Tongue (tissue), 3 donors: Measurements from ENCODE around the gene TFEB. TPM values are rescaled to one million over a fixed set of nuclear protein-coding genes. Genes with fewer than 3 reads are reported as not detected.

Experiments used
- DNase-seq: peaks from one replicate; pipeline ENCODE4 v3.0.0-alpha.2; 2015
- small RNA-seq: library from RNA; depleted of rRNA; stranded (forward); fragments of <200 nt; gene quantifications from one replicate; pipeline ENCODE3, GENCODE V24; 2014; ENCODE audit warnings: low replicate concordance
- total RNA-seq: library from RNA; depleted of rRNA; stranded (reverse); fragments of >200 nt; gene quantifications from one replicate; pipeline ENCODE4 v1.2.3, GENCODE V29; 2014

The TFEB gene
- total RNA-seq, 1 donor from 2014 or later = 30.7 TPM

DNA sequence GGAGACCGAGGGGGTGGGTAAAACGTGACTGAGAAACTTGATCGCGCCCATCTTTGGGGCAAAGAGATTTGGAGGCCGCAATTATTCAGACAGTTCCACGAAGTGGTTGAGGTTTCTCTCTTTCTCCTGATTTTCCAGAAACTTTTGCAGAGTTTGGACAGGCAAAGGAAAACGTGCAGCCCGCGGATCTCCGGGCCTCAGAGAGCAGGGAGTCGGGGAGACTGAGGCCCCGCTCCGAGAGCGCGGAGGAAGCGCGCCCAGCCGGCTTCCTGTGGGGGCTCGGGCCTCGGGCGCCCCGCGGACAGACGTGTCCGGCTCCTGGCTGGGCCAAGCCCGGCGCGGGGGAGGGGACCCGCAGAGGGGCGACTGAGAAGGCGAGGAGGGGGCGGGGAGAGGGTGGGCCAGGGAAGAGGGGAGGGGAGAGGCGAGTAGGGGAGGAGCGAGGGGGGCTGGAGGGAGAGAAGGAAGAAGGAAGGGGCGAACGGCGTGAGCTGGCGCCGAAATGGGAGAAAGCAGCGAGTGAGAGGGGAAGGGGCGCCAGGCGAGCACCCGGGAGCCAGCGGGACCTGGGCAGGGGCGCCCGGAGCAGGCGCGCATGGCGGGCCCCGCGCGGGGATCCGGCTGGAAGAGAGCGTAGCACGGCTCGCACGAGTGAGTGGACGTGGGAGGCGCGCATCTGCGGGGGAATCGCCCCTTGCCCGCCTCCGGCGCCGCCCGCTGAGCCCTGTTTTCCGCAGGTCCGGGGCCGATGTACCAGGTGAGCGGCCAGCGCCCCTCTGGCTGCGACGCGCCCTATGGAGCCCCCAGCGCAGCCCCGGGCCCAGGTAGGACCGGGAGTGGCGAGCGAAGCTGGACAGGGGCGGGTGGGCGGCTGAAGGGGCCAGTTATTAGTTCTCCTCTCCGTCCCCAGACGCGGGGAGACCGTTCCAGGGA is 97.1 kb downstream of the TFEB start, which contains the start of gene MDFI:
Gene MDFI, plus strand, starts transcription at position 467 of the 933 bp plus-strand sequence. Its CDS starts 282 bp downstream, at position 749.
- DNase-seq = peak; percentile 89

- no peak for DNase-seq
These were observed 98.0 kb downstream of the TFEB start for GRCh38 chr6:41637194-41638001.

DNA sequence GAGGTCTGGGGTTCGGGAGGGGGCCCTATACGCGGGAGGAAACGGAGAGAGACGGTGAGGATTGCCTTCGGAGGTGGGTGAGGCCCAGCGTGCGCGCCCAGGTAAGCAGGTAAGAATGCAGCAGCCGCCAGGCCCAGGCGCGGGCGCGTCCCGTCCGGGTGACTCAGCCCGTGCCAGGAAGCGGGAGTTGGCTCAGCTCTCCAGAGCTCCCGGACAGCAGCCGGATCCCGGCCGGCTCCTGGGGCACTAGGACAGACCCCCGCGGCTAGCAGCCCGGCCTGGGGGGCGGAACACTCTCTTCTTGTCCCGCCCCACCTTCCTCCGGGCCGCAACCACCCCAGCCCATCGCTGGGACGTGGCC is 98.6 kb downstream of the TFEB start:
- DNase-seq = no peak

- no peak for DNase-seq
These were observed 100.0 kb downstream of the TFEB start for GRCh38 chr6:41635365-41635764.

DNA sequence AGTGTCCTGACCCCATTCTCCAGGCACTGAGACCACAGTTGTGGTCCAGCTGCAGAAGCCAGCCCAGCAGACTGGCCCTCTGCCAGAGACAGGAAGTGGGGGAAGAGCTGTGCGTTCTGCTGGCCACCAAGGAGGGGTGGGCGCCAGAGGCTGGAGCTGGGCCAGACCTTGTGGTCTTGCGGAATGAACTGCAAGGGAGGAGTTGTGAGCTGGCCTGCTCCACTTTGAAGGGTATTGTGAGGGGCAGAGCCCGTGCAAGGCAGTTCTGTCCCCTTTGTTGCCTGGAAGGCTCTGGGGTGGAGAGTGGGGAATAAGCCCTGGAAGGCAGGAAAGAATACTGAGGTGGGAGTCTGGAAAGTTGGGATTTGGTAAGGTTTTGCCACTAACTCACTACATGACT is 100.8 kb downstream of the TFEB start:
- DNase-seq = peak; percentile 80

Small RNAs within 50 kb of the gene (small RNA-seq; reads per million reads assigned to genes)
- gene AL365205.3 = not detected

Other genes starting within 250 kb of the TFEB start
- 4.1 TPM for gene FOXP4, start 189.2 kb downstream of the TFEB start, total RNA-seq
- 23.5 TPM for gene MDFI, start 97.1 kb downstream of the TFEB start, total RNA-seq
- not detected for gene PGC, start 11.8 kb upstream of the TFEB start, total RNA-seq
- 2.4 TPM for gene FRS3, start 44.3 kb upstream of the TFEB start, total RNA-seq
- gene PRICKLE4, start 45.2 kb upstream of the TFEB start, total RNA-seq = 4.4 TPM
- 88.1 TPM for gene TOMM6, start 52.1 kb upstream of the TFEB start, total RNA-seq
- gene USP49, start 159.8 kb upstream of the TFEB start, total RNA-seq = 4.1 TPM
- gene MED20, start 185.5 kb upstream of the TFEB start, total RNA-seq = 26.6 TPM
- 15.5 TPM for gene BYSL, start 185.9 kb upstream of the TFEB start, total RNA-seq
- gene CCND3, start 206.2 kb upstream of the TFEB start, total RNA-seq = 20.3 TPM